Fibroblast of mammary gland (primary cell): Measurements from ENCODE around the gene USP24.
A peak's percentile ranks its signal among the peaks of the same experiment; 100 is the strongest.

Experiments
- DNase-seq: peaks from one replicate; pipeline ENCODE4 v3.0.0-alpha.2; 2010; ENCODE audit warnings: low read depth
- H3K4me3 ChIP-seq: 2 replicates; pipeline ENCODE4 v1.5.1; 2011; ENCODE audit warnings: low read depth, mild to moderate bottlenecking, low read length, moderate library complexity; ENCODE audit not compliant: control insufficient read depth
- CTCF ChIP-seq: conservative IDR thresholded peaks from 2 replicates; pipeline ENCODE4 v1.5.1; 2011; ENCODE audit warnings: low read depth, low read length, inconsistent platforms; ENCODE audit not compliant: control insufficient read depth, insufficient read depth

The USP24 gene

GRCh38 chr1:55211863-55212262 lies 3.3 kb downstream of the USP24 start:
- TF ChIP-seq CTCF = no peak
- DNase-seq = no peak
- no peak overlapping the region for H3K4me3 ChIP-seq

DNA sequence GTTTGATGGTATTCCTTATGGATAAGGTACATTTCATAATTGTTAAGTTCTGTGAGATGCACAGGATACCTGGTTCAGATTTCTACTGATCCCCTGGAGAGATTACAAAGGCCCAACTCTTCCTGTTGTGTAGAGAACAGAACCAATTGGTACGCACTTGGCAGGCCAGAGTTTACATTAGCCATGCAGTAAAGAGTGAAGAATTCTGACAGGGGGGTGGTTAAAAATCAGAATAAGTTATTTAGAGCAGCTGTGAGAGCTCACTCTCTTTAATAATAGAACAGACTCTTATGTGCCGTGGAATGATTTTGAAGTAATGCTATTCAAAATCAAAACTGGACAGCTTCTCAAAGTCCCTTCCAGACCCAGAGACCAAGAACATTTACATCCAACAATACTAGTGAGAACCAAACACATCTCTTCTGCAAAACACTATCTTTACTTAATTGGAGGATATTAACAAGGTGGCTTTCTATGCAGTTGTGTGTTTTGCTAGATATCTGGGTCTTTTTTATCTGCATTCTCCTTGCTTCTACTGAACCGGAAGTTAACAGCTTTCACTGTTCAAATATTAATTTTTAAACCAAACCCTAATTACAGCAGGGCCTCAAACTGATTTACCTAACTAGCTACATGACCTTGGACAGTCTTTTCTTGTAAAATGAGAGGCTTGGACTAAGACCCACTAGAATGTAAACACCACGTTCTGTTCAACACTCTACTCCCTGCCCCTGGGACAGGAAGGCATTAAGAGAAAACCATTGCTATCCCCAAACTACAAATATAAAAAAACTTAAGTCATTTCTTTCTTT lies 4.0 kb downstream of the USP24 start:
- no peak overlapping the region for H3K4me3 ChIP-seq
- TF ChIP-seq CTCF = no peak

GRCh38 chr1:55209247-55209646 lies 5.9 kb downstream of the USP24 start:
- no peak overlapping the region for H3K4me3 ChIP-seq
- TF ChIP-seq CTCF = no peak
- DNase-seq = no peak

More for the DNA sequence above, 4.0 kb downstream of the USP24 start:
- no peak for DNase-seq

DNA sequence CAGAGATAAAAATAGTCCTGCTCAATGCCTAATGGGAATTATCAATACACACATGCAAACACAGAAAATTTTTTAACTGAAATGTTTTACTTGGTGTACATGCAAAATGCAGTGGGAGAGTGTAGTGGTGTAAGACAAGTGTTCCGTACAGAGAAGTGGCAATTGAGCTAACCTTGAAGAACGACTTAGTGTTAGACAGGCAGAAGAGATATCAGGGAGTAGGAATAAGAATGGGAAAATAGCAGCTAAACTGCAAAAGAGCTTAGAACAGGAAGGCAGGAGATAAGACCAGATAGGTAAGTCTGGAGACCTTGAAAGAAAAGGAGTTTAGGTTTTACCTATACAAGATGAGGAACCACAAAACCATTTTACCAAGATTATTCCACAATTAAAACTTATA lies 9.0 kb downstream of the USP24 start:
- H3K4me3 ChIP-seq = no peak overlapping the region
- DNase-seq = no peak
- TF ChIP-seq CTCF = no peak

- DNase-seq = peak; percentile 51
- TF ChIP-seq CTCF = no peak
- no peak overlapping the region for H3K4me3 ChIP-seq
Observed at GRCh38 chr1:55204997-55205396, 10.2 kb downstream of the USP24 start.

DNA sequence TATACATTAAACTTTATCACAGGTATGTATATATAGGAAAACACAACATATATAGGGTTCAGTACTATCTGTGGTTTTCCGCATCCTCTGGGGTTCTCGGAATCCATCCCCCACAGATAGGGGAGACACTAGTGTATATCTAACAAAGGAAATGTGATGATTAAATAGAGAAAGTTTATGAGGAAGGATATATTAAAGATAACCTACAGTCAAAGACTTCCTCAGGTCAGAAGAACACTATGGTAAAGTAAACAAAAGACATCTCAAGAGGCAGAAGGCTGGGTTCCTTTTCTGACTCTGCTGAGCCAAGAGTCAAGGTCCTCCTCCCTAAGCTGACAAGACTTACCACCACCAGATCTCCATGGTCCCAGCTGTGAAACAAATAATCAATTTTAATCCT lies 12.1 kb downstream of the USP24 start:
- no peak for DNase-seq
- TF ChIP-seq CTCF = no peak
- no peak overlapping the region for H3K4me3 ChIP-seq
